Gastrocnemius medialis (tissue), 4 donors: ENCODE data around the gene AIFM2. TPM values are rescaled to one million over a fixed set of nuclear protein-coding genes. Genes with fewer than 3 reads are reported as not detected.

Experiments
- ATAC-seq, 2 donors: fragments of 150-250 bp; one replicate each; pipeline ENCODE4 v1.9.1; 2016
- DNase-seq, 2 donors: peaks; one replicate each; pipeline ENCODE4 v3.0.0-alpha.2; 2019
- H3K27ac ChIP-seq, 4 donors: fragments of 200-600 bp; sonication (generic); 1 replicate in 1 of 4; 2 replicates in 3 of 4; pipeline ENCODE4 v1.5.1; 2016 to 2018; ENCODE audit warnings: mild to moderate bottlenecking in 2 of 4, moderate library complexity in 1 of 4
- H3K27me3 ChIP-seq, 3 donors: fragments of 200-600 bp; sonication (generic) in 2 of 3; 1 replicate in 1 of 3; 2 replicates in 2 of 3; pipeline versions ENCODE4 v1.5.1 to v1.6.0; 2016 to 2019; ENCODE audit warnings: mild to moderate bottlenecking in 1 of 3, moderate library complexity in 1 of 3
- H3K36me3 ChIP-seq, 2 donors: fragments of 200-600 bp; sonication (generic) in 1 of 2; one replicate each; pipeline ENCODE4 v1.5.1; 2017 to 2018
- H3K4me1 ChIP-seq, 2 donors: fragments of 200-600 bp; sonication (generic) in 1 of 2; one replicate each; pipeline ENCODE4 v1.5.1; 2016 to 2017; ENCODE audit warnings: mild to moderate bottlenecking in 2 of 2
- H3K4me3 ChIP-seq, 4 donors: fragments of 200-600 bp; sonication (generic) in 3 of 4; 1 replicate in 1 of 4; 2 replicates in 3 of 4; pipeline ENCODE4 v1.5.1; 2016 to 2019; ENCODE audit warnings: mild to moderate bottlenecking in 2 of 4
- H3K9me3 ChIP-seq, 3 donors: fragments of 200-600 bp; sonication (generic) in 2 of 3; 1 replicate in 1 of 3; 2 replicates in 2 of 3; pipeline ENCODE4 v1.5.1; 2016 to 2019
- POLR2A ChIP-seq, 2 donors: fragments of 450-650 bp; IDR thresholded peaks; one replicate each; pipeline ENCODE4 v1.6.1; 2017; ENCODE audit warnings: antibody characterized with exemption in 2 of 2, mild to moderate bottlenecking in 2 of 2, moderate library complexity in 2 of 2
- in situ Hi-C, 4 donors: fragments of 200-750 bp; cut with MboI; loops; one replicate each; pipeline versions ENCODE4 v1.15.0 to v1.8.0; 2017; ENCODE audit warnings: low sequenced_read_pairs in 4 of 4
- intact Hi-C: fragments of 100-400 bp; cut with DNase I; formaldehyde crosslinking; loops from one replicate; pipeline ENCODE4 v1.15.1; 2023; ENCODE audit warnings: low total_unique reads
- total RNA-seq, 4 donors: library from RNA; depleted of rRNA; stranded (reverse); fragments of >200 nt; gene quantifications; one replicate each; pipeline versions ENCODE4 v1.1.0 to v1.2.3, GENCODE V29; 2016
- TF ChIP-seq, protein P1 (sequence below), 5 experiments: fragments of 450-650 bp in 3 of 5; fragments of 200-600 bp in 2 of 5; sonication (generic) in 2 of 5; IDR thresholded peaks in 4 of 5; conservative IDR thresholded peaks in 1 of 5; 1 replicate in 4 of 5; 2 replicates in 1 of 5; pipeline ENCODE4 v1.5.1; 2016 to 2019; ENCODE audit warnings: antibody characterized with exemption in 5 of 5, mild to moderate bottlenecking in 3 of 5, moderate library complexity in 3 of 5

AIFM2 gene
- total RNA-seq, 4 donors from 2014 or later: 6.8 to 11.0 (median 9.8) TPM

DNA sequence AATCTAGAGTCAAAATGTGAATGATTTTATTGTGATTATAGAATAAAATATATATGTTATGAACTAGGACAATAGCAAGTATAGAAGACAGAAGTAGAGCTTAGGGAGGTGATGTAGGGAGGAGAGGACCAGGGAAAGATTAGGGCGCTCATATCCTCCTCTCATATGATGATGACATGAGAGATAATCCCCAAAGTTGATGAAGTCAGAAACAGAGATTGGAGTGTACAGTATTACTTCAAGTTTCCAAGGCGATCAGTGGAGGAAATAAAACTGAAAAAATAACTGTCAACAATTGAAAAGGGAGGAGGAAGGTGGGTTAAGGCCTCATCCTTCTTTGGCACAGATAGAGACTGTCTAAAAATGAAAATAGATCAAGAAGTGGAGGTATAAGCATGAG is 65.0 kb downstream of the AIFM2 start:
- H3K36me3 ChIP-seq: no peaks in the 10 kb centered on the region
- H3K4me1 ChIP-seq: no peaks in the 10 kb centered on the region
- TF ChIP-seq, protein P1, sequence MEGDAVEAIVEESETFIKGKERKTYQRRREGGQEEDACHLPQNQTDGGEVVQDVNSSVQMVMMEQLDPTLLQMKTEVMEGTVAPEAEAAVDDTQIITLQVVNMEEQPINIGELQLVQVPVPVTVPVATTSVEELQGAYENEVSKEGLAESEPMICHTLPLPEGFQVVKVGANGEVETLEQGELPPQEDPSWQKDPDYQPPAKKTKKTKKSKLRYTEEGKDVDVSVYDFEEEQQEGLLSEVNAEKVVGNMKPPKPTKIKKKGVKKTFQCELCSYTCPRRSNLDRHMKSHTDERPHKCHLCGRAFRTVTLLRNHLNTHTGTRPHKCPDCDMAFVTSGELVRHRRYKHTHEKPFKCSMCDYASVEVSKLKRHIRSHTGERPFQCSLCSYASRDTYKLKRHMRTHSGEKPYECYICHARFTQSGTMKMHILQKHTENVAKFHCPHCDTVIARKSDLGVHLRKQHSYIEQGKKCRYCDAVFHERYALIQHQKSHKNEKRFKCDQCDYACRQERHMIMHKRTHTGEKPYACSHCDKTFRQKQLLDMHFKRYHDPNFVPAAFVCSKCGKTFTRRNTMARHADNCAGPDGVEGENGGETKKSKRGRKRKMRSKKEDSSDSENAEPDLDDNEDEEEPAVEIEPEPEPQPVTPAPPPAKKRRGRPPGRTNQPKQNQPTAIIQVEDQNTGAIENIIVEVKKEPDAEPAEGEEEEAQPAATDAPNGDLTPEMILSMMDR (IDR thresholded peaks at IDR 0.05 in 4 of 5, conservative IDR thresholded peaks at IDR 0.05 in 1 of 5): no peak
- no peak for TF ChIP-seq POLR2A (IDR thresholded peaks at IDR 0.05)
- no peak for DNase-seq
- in situ Hi-C loops: no loop called here
- no peak overlapping the region for H3K27ac ChIP-seq
- ATAC-seq: no peak
- no peaks in the 10 kb centered on the region for H3K27me3 ChIP-seq
- no peaks in the 10 kb centered on the region for H3K9me3 ChIP-seq
- H3K4me3 ChIP-seq: no peak overlapping the region
- intact Hi-C loops: no loop called here

DNA sequence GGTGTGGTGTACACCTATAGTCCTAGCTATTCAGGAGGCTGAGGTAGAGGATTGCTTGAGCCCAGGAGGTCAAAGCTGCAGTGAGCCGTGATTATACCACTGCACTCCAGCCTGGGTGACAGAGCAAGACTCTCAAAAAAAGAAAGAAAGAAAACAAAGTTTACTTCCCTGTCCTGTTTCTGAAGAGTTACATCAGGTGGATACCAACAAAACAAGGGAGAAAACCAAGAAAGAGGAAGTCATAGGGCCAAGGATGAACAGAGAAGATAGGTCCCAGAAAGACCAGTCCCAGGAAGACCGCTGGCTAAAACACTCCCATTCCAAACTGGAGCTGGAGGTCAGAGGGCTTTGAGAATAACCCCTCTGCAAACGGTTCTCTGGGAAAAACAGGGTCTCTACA is 66.4 kb downstream of the AIFM2 start:
- intact Hi-C loops (no loop called here), in situ Hi-C loops (no loop called here)
- Histone ChIP-seq H3K4me3 (no peak overlapping the region), H3K27me3 (no peaks in the 10 kb centered on the region), H3K9me3 (no peaks in the 10 kb centered on the region), H3K36me3 (no peaks in the 10 kb centered on the region), H3K27ac (no peak overlapping the region), H3K4me1 (no peaks in the 10 kb centered on the region)
- TF ChIP-seq POLR2A (IDR thresholded peaks at IDR 0.05): no peak
- TF ChIP-seq, protein P1 (IDR thresholded peaks at IDR 0.05 in 4 of 5, conservative IDR thresholded peaks at IDR 0.05 in 1 of 5): no peak
- ATAC-seq: no peak
- DNase-seq: no peak

DNA sequence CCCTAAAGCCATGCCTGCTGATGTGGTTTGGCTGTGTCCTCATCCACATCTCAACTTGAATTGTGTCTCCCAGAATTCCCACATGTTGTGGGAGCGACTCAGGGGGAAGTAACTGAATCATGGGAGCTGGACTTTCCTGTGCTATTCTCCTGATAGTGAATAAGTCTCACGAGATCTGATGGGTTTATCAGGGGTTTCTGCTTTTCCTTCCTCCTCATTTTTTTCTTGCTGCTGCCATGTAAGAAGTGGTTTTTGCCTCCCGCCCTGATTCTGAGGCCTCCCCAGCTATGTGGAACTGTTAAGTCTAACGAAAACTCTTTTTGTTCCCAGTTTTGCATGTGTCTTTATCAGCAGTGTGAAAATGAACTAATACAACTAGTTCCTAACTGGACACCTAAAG is 68.1 kb downstream of the AIFM2 start:
- Histone ChIP-seq H3K4me3 (no peak overlapping the region), H3K27ac (no peak overlapping the region), H3K36me3 (no peaks in the 10 kb centered on the region), H3K27me3 (no peaks in the 10 kb centered on the region), H3K9me3 (no peaks in the 10 kb centered on the region), H3K4me1 (no peaks in the 10 kb centered on the region)
- TF ChIP-seq, protein P1 (IDR thresholded peaks at IDR 0.05 in 4 of 5, conservative IDR thresholded peaks at IDR 0.05 in 1 of 5): no peak
- no peak for TF ChIP-seq POLR2A (IDR thresholded peaks at IDR 0.05)
- no peak for DNase-seq
- in situ Hi-C loops (no loop called here), intact Hi-C loops (no loop called here)
- ATAC-seq: no peak

DNA sequence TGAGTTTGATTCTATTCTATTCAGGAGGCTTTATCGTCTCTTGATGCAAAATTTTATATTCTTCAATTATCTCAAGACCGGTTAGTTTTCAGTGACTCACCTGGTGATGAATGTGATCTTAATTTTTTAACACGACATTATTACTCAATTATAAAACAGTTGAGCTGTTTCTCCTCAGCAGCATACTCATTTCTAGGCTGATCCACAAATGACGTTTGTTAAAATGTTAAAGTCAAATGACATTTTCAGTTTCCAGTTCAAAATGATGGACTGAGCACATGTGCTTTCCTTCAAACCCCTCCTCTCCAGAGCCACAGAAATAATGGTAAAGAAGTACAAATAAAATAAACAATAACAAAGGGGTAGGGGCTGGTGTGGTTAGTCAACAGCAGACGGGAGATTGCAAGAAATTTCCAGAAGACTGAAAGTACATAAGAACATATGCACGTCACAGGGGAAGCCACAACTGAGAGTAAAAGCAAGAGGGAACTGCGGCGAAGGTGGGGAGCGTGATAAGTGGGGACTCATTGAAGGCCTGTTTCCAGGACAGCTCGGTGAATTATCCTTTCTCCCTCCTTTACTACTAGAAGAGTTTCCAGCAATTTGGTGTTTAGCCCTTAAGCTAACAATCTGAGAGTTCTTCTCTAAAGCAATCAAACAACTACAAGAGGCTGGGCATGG is 69.1 kb downstream of the AIFM2 start:
- no peaks in the 10 kb centered on the region for H3K36me3 ChIP-seq
- no peaks in the 10 kb centered on the region for H3K4me1 ChIP-seq
- DNase-seq (no peak), ATAC-seq (no peak)
- H3K4me3 ChIP-seq: no peak overlapping the region
- intact Hi-C loops: no loop called here
- in situ Hi-C loops: no loop called here
- H3K27me3 ChIP-seq: no peaks in the 10 kb centered on the region
- TF ChIP-seq, protein P1 (IDR thresholded peaks at IDR 0.05 in 4 of 5, conservative IDR thresholded peaks at IDR 0.05 in 1 of 5): no peak
- no peak for TF ChIP-seq POLR2A (IDR thresholded peaks at IDR 0.05)
- H3K27ac ChIP-seq: no peak overlapping the region
- no peaks in the 10 kb centered on the region for H3K9me3 ChIP-seq

Other genes with a start within 250 kb of the AIFM2 start
- 1 to 10 TPM in 3 of 4 donors, under 1 TPM in 1; 0.53 to 5.2 (median 4.3) TPM for gene MACROH2A2, start 80.0 kb downstream of the AIFM2 start, total RNA-seq
- 10 to 100 TPM in 1 of 4 donors, 1 to 10 TPM in 3; 2.7 to 10.3 (median 4.7) TPM for gene TYSND1, start 13.9 kb upstream of the AIFM2 start, total RNA-seq
- 10 to 100 TPM; 53.9 to 64.4 (median 59.5) TPM for gene SAR1A, start 37.7 kb upstream of the AIFM2 start, total RNA-seq
- gene PPA1, start 100.6 kb upstream of the AIFM2 start, total RNA-seq: 100 to 1,000 TPM in 1 of 4 donors, 10 to 100 TPM in 3; 73.9 to 146 (median 95.3) TPM
- gene NPFFR1, start 151.2 kb upstream of the AIFM2 start, total RNA-seq: under 1 TPM in 1 of 4 donors, not detected in 3; 0.03 TPM
- 100 to 1,000 TPM; 104 to 220 (median 128) TPM for gene LRRC20, start 249.8 kb upstream of the AIFM2 start, total RNA-seq